Brain microvascular endothelial cell (primary cell): ENCODE results near the gene CMKLR1.

ENCODE experiments used
- DNase-seq: peaks from one replicate; pipeline ENCODE4 v3.0.0-alpha.2; 2020
- H3K27ac ChIP-seq: fragments of 250-450 bp; sonication (Bioruptor Pico); 2 replicates; pipeline ENCODE4 v1.5.1; 2020; ENCODE audit warnings: mild to moderate bottlenecking, moderate library complexity
- H3K27me3 ChIP-seq: fragments of 250-450 bp; sonication (Bioruptor Pico); replicated peaks from 2 replicates; pipeline ENCODE4 v1.5.1; 2020; ENCODE audit warnings: mild to moderate bottlenecking
- H3K36me3 ChIP-seq: fragments of 250-450 bp; sonication (Bioruptor Pico); replicated peaks from 2 replicates; pipeline ENCODE4 v1.5.1; 2020; ENCODE audit warnings: mild to moderate bottlenecking
- H3K4me3 ChIP-seq: 2 replicates; pipeline ENCODE4 v1.5.1; 2011; ENCODE audit warnings: low read depth, mild to moderate bottlenecking, control low read depth, low read length, moderate library complexity
- CTCF ChIP-seq: IDR thresholded peaks from 2 replicates; pipeline ENCODE4 v1.5.1; 2011; ENCODE audit warnings: low read depth, mild to moderate bottlenecking, moderate library complexity, low read length, control low read depth, inconsistent platforms; ENCODE audit errors: missing control alignments
- in situ Hi-C: cut with HindIII; loops from 2 replicates; pipeline ENCODE4 v1.10.0; 2017; ENCODE audit warnings: low sequenced_read_pairs, low pct_ligation_motif_present

The CMKLR1 gene

GRCh38 chr12:108355069-108355468 is 16.0 kb upstream of the CMKLR1 start:
- Histone ChIP-seq H3K27ac (no peak overlapping the region), H3K4me3 (no peak overlapping the region), H3K27me3 (no peaks in the 10 kb centered on the region), H3K36me3 (no peaks in the 10 kb centered on the region)
- DNase-seq = no peak
- in situ Hi-C loops = no loop called here
- no peak for TF ChIP-seq CTCF

- Histone ChIP-seq H3K27me3 (no peaks in the 10 kb centered on the region), H3K4me3 (no peak overlapping the region), H3K27ac (no peak overlapping the region), H3K36me3 (no peaks in the 10 kb centered on the region)
- no peak for TF ChIP-seq CTCF
- DNase-seq = no peak
- in situ Hi-C loops = no loop called here
These were observed 13.5 kb upstream of the CMKLR1 start for GRCh38 chr12:108352591-108352990.

- no peaks in the 10 kb centered on the region for H3K36me3 ChIP-seq
- in situ Hi-C loops = no loop called here
- no peak overlapping the region for H3K27ac ChIP-seq
- no peak for TF ChIP-seq CTCF
- no peaks in the 10 kb centered on the region for H3K27me3 ChIP-seq
- no peak overlapping the region for H3K4me3 ChIP-seq
- DNase-seq = no peak
These were observed 11.4 kb upstream of the CMKLR1 start for GRCh38 chr12:108350511-108350910.

- TF ChIP-seq CTCF = no peak
- Histone ChIP-seq H3K27ac (no peak overlapping the region), H3K36me3 (no peaks in the 10 kb centered on the region), H3K4me3 (no peak overlapping the region), H3K27me3 (no peaks in the 10 kb centered on the region)
- in situ Hi-C loops = no loop called here
- DNase-seq = peak; percentile 35
These were observed 10.2 kb upstream of the CMKLR1 start for GRCh38 chr12:108349278-108349688.

- Histone ChIP-seq H3K27ac (no peak overlapping the region), H3K4me3 (no peak overlapping the region), H3K27me3 (no peaks in the 10 kb centered on the region), H3K36me3 (no peaks in the 10 kb centered on the region)
- no peak for DNase-seq
- in situ Hi-C loops = no loop called here
- TF ChIP-seq CTCF = no peak
These were observed 9.7 kb upstream of the CMKLR1 start for GRCh38 chr12:108348842-108349241.
